Medulla oblongata (tissue), 1 donor: ENCODE data around the gene EIF5B.

Experiments
- DNase-seq: peaks from one replicate; pipeline ENCODE4 v3.0.0-alpha.2; 2015; ENCODE audit errors: extremely low spot score

The EIF5B gene

GRCh38 chr2:99373144-99373543 lies 36.0 kb downstream of the EIF5B start:
- DNase-seq = no peak

- DNase-seq = no peak
Observed at GRCh38 chr2:99374747-99375146, 37.6 kb downstream of the EIF5B start.

GRCh38 chr2:99376254-99376864 lies 39.2 kb downstream of the EIF5B start:
- DNase-seq = no peak

- no peak for DNase-seq
Observed at GRCh38 chr2:99377879-99378278, 40.7 kb downstream of the EIF5B start.

GRCh38 chr2:99380376-99381010 lies 43.3 kb downstream of the EIF5B start:
- no peak for DNase-seq

GRCh38 chr2:99382143-99382542 lies 45.0 kb downstream of the EIF5B start:
- no peak for DNase-seq

GRCh38 chr2:99386011-99386410 lies 48.8 kb downstream of the EIF5B start:
- DNase-seq = no peak

GRCh38 chr2:99388892-99389291 lies 51.7 kb downstream of the EIF5B start:
- no peak for DNase-seq

- no peak for DNase-seq
Observed at GRCh38 chr2:99389371-99389770, 52.2 kb downstream of the EIF5B start.

GRCh38 chr2:99389946-99390345 lies 52.8 kb downstream of the EIF5B start:
- DNase-seq = no peak

GRCh38 chr2:99395589-99396130 lies 58.5 kb downstream of the EIF5B start:
- DNase-seq = no peak

- DNase-seq = peak; percentile 73
Observed at GRCh38 chr2:99397266-99397920, 60.2 kb downstream of the EIF5B start.

GRCh38 chr2:99398303-99398702 lies 61.1 kb downstream of the EIF5B start:
- no peak for DNase-seq

- peak; percentile 13 for DNase-seq
Observed at GRCh38 chr2:99399063-99399462, 61.9 kb downstream of the EIF5B start.

- no peak for DNase-seq
Observed at GRCh38 chr2:99399795-99400194, 62.6 kb downstream of the EIF5B start.

GRCh38 chr2:99401841-99402240 lies 64.7 kb downstream of the EIF5B start:
- no peak for DNase-seq

- no peak for DNase-seq
Observed at GRCh38 chr2:99403084-99403483, 65.9 kb downstream of the EIF5B start.

- DNase-seq = no peak
Observed at GRCh38 chr2:99403524-99403923, 66.3 kb downstream of the EIF5B start.

- peak; percentile 30 for DNase-seq
Observed at GRCh38 chr2:99404039-99404796, 67.0 kb downstream of the EIF5B start.

GRCh38 chr2:99404797-99405669 lies 67.8 kb downstream of the EIF5B start:
- no peak for DNase-seq

GRCh38 chr2:99406137-99406536 lies 68.9 kb downstream of the EIF5B start:
- DNase-seq = no peak
